NCI-H2196 (cell line): ENCODE measurements around the gene ZNF44.
"Not testable (repeated sequence)": the region's sequence is repeated elsewhere in the genome, so short reads cannot be mapped to it uniquely, and the experiment has no call there.

Source experiments
- DNase-seq: peaks from one replicate; lab custom pipeline; 2025; ENCODE audit not compliant: unreplicated experiment; lab: John Stamatoyannopoulos, UW

Gene ZNF44

DNA sequence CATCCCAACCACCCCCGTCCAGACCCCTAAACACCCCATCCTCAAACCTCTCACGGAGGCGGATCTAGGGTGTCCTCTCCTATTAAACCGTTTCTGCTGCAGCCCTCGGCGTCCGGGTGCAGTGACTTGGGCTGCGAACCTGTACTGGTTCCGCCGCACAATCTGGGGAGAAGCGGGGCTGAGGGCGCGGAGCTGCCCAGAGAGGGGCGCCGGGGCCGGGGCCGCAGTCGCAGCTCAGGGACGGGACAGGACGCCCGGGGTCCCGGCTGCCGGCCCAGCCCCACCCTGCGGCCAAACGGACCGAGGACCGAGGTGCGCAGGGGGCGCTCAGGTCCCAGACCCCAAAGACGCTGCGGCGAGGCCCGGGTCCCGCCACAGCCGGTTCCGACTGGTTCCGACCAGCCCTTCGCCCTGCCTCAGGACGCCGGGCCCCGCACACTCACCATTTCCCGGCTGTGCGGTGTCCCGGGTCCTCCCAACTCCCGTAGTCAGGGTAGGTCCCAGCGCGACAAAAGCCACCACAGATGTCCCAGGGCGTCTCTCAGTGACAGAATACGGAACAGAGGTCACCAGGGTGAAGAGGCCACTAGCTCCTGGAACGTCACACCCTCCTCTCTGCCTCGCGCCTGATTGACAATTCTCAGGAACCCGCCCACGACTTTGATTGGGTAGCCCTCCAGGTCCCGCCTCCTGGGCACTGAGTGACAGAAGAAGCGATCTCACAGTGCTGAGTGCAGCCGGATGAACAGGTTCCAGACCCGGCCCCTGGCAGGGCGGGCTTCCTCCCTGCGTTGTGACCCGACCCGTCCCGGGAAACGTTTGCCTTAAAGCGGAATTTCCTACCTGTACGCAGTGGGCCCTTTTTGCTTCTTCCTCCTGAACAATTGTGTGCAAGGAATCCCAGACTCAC is at the start of gene ZNF44:
Gene ZNF44, minus strand, starts transcription at position 635 of the 910 bp plus-strand sequence. Its CDS starts 189 bp downstream, at position 446.
- DNase-seq = peak; percentile 95

DNA sequence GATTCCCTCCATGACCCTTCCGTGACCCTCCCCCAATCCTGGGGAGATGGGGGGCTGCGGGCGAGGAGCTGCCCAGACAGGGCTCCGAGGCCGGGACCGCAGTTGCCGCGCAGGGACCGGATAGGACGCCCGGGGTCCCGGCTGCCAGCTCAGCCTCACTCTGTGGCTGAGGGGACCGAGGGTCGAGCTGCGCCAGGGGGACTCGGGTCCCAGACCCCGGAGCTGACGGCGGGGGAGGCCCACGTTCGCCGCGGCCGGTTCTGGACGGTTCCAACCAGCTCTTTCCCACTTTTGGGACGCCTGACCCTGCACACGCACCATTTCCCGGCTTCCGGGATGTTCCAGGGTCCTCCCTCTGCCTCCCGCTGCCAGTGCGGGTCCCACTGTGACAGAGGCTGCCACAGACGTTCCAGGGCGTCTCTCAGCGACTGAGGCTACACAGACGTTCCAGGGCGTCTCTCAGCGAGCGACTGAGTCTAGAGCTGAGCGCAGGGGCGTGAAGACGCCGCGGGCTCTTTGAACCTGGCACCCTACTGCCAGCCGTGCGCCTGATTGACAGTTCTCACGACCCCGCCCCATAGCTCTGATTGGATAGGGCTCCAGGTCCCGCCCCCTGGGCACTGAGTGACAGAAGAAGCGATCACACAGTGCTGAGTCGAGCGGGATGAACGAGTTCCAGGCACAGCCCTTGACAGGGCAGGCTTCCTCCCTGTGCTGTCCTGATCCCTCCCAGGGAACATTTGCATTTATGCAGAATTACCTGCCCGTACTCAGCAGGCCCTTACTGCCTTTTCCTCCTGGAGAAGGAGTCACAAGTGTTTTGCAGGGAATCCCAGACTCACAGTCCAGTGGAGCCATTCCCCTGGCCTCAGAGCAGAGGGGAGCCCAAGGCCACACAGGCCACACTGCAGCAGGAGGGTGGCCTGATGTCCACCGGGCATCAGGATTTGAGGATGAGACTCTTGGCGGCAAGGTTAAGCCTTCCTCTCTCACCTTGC is 38.8 kb upstream of the ZNF44 start, which contains the start of gene ZNF563:
Gene ZNF563, minus strand, starts transcription at position 472 of the 998 bp plus-strand sequence. Its CDS starts 151 bp downstream, at position 321.
- peak; percentile 85 for DNase-seq

DNA sequence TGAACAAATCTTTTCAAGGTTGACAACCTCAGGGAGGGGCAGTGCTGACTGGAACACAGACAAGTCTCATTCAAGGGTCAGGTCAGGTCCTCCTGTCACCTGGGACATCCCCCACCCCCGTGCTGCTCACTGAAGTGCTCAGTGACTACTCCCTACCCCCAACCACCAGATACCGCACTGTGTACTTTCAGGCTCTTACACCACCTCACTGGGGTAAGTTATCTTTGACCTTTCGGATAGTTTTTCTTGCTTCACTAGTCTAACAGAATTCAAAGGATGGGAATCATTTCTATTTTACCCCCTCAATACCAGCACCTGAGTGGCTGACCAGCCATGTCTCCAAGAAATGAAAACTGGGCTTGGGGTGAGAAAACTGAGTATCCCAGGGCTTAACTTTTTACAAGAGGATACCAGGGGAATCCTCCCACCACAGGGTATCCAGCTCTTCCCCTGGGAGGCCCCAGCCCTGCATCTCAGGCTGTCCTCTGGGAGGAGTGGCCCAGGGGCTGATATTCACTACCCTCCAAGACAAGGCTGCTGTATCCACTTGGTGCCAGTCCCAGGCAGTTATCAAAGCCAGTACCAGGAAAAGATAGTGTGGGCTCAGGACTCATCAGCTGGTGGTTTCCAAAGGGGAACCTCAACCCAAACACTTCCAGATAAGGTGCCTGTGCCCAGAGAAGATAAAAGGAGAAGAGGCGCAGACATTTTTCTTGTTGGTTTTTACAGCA is 36.7 kb upstream of the ZNF44 start:
- DNase-seq = no peak

DNA sequence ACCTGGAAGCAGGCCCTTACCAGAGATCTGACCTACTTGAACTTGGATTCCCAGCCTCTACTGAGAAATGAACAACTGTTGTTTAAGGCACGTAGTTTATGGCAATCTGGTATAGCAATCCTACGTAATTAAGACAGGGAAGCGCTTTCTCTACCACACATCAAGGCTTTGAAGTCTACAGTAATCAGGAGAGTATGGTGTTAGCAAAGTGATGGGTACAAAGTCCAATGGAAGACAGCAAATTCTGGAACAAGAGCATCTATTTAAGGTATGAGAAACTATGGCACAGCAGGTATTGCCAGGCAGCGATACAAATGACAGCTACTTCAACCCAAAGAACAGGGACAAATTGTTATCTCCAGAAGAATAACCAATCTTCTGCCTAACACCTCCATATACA is 35.7 kb upstream of the ZNF44 start:
- DNase-seq = no peak

DNA sequence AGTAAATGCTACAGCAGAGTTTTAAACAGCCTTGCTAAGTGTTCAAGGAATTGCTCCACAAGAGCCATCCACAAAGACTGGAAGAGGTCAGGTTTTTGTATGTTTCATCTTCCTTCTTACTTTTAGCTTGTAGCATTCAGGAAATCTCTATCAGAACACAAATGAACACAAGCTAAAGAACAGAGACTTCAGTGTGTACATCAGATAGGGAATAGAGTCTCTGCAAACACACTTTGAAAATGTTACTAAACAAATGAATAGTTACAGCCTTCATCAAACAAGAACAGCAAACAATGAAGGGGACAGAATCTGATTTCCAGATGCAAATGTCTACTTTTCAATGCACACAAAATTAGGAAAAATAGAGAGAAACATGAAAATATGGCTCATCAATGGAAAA is 31.0 kb upstream of the ZNF44 start:
- no peak for DNase-seq

DNA sequence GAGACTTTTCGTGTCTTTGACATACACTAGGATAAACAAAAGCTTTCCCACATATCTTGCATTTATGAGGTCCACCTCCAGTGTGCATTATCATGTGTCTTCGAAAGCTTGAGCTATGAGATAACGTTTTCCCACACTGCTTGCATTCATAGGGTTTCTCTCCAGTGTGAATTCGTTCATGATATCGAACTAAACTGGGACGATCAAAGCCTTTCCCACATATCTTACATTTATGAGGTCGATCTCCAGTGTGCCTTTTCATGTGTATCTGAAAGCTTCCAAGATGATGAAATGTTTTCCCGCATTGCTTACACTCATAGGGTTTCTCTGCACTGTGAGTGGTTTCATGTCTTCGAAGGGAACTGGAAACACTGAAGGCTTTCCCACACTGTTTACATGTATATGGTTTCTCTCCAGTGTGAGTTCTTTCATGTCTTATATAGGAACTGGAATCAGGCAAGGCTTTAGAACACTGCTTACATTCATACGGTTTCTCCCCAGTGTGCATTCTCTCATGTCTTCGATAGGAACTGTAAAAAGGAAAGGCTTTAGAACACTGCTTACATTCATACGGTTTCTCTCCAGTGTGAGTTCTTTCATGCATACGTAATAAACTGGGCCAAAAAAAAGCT is 24.2 kb upstream of the ZNF44 start:
- no peak for DNase-seq

DNA sequence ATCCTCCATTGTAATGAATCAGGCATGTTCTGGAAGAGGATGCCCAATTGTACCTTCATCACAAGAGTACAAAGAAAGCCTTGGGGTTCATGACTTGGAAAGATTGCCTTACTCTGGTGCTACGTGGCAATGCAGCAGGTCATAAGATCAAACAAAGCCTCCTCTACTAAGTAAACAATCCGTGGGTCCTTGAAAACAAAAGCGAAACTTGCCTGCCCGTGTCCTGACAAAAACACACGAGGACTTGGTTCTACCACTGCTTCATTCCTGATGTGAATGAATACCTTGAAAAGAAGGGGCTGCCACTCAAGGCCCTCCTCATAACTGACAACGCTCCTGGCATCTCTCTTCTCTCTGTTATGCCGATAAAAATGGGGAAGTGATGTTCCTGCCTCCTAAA is 19.9 kb upstream of the ZNF44 start:
- peak; percentile 2 for DNase-seq

DNA sequence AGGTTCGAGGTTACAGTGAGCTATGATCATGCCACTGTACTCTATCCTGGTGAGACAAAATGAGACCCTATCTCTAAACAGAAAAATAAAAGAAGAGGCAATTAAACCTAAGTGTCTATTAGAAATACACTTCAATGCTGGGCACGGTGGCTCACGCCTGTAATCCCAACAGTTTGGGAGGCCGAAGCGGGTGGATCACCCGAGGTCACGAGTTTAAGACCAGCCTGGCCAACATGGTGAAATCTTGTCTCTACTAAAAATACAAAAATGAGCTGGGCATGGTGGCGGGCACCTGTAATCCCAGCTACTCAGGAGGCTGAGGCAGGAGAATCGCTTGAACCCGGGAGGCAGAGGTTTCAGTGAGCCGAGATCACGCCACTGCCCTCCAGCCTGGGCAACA is 14.2 kb upstream of the ZNF44 start:
- DNase-seq = not testable (repeated sequence)

DNA sequence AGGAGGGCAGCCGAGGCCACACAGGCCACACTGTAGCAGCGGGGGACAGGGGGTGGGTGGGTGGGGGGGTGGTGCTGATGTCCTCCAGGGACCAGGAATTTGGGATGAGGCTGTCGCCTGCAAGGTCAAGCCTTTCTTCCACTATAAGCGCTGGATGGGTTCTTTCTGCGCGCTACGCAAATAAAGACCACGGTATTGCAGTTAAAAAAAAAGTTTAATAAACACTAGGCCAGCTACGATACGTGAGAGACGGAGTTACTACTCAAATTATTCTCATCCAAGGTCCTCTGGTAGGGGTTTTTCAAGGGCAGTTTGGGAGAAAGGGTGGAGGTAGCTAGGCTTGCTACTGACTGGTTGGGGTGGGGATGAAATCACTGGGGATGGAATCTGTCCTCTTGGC is 508 bp upstream of the ZNF44 start:
- no peak for DNase-seq

DNA sequence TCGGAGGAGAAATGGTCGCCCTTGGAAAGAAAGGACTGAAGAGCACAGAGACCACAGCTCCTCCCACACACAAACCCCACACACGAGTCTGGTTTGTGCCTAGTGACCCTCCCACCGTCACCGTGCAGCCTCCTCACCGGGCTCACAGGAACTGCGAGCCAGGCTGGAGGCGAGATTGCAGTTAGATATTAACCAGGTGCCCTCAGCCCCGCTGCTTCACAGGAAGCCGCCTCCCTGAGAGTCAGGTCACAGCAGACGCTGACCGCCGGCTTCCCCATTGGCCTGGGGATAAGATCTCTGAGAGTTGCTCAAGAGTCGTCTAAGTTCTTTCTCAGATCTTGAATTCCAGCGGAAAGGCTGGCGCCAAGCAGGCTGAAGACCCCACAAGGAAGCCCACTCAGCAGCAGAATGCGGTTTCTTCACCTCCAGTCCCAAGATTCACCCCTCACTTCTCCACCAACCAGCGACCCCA is 870 bp downstream of the ZNF44 start:
- peak; percentile 22 for DNase-seq

DNA sequence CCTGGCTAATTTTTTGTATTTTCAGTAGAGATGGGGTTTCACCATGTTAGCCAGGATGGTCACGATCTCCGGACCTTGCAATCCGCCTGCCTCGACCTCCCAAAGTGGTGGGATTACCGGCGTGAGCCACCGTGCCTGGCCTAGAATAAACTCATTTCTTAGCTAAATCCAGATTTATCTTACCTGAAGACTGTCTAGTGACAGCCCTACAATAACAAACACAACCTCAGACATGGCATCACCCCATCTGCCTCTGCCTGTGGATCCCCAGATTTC is 5.0 kb downstream of the ZNF44 start:
- DNase-seq = no peak

DNA sequence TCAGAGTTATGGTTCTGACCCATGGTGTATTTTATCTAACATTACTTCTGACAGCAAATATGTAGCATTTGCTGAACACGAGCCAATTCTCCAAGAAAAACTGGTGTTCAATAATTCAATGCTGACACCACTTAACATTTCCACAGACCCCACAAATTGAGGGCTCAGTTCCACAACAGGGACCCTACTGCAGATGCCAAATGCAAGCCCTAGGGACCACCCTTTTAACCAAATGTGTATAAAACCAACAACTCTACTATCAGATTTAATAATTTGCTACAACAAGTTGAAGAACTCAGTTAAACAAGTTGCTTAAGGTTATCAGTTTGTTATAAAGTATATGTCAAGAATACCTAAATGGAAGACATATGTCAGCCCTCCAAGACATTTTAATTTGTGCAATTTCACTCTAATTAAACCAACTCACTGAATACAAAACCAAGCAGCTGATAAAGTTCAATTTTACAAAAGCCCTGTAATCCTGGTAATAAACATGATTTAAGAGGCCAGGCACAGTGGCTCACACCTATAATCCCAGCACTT is 6.7 kb downstream of the ZNF44 start:
- DNase-seq = no peak

DNA sequence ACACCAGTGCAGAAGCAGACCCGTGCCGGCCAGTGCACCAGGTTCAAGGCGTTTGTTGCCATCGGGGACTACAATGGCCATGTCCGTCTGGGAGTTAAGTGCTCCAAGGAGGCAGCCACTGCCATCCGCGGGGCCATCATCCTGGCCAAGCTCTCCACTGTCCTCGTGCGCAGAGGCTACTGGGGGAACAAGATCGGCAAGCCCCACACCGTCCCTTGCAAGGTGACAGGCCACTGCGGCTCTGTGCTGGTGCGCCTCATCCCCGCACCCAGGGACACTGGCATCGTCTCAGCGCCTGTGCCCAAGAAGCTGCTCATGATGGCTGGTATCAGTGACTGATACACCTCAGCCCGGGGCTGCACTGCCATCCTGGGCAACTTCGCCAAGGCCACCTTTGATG is 10.1 kb downstream of the ZNF44 start:
- DNase-seq = no peak

DNA sequence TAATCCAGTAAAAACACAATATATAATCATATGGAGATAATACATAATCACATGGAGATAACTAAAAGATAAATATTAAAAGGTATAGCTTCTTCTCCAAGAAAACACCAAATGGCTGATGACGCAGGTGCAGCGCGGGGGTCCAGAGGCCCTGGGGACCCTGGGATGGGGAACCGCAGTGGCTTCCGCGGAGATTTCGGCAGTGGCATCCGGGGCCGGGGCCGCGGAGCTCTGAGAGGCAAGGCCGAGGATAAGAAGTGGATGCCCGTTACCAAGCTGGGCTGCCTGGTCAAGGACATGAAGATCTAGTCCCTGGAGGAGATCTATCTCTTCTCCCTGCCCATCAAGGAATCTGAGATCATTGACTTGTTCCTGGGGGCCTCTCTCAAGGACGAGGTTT is 10.5 kb downstream of the ZNF44 start:
- DNase-seq = no peak

DNA sequence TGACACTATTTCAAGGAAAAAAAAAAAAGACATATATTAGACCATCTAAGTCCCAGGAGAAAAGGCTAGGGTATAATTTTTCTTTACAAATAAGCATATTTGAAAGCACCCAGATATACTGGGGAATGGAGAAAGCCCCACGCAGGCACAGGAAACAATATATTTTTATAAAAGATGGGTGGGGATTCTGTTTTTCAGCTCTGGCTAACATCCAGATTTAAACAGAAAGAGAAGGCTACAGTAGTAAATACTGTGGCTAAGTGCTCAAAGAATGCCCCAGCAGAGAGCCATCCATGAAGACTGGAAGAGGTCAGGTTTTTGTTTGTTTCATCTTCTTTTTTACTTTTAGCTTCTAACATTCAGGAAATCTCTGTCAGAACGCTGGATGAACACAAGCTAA is 16.0 kb downstream of the ZNF44 start:
- no peak for DNase-seq

DNA sequence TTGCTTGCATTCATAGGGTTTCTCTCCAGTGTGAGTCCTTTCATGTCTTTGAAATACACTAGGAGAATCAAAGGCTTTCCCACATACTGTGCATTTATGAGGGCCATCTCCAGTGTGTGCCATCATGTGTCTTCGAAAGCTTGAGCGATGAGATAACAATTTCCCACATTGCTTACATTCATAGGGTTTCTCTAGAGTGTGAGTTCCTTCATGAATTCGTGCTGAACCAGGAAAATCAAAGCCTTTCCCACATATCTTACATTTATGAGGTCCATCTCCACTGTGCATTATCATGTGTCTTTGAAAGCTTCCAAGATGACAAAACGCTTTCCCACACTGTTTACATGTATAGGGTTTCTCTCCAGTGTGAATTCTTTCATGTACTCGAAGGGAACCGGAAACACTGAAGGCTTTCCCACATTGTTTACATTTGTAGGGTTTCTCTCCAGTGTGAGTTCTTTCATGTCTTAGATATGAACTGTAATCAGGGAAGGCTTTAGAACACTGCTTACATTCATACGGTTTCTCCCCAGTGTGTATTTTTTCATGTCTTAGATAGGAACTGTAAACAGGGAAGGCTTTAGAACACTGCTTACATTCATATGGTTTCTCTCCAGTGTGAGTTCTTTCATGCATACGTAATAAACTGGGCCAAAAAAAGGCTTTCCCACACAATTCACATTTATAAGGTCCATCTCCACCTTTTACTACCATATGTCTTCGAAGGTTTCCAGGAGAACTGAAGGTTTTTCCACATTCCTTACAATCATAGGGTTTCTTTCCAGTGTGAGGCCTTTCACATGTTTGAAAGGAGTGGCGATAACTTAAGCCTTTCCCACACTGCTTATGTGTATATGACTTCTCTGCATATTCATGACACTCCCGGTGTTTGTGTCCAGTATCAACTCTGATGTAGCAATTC is 21.4 kb downstream of the ZNF44 start:
- DNase-seq = no peak

DNA sequence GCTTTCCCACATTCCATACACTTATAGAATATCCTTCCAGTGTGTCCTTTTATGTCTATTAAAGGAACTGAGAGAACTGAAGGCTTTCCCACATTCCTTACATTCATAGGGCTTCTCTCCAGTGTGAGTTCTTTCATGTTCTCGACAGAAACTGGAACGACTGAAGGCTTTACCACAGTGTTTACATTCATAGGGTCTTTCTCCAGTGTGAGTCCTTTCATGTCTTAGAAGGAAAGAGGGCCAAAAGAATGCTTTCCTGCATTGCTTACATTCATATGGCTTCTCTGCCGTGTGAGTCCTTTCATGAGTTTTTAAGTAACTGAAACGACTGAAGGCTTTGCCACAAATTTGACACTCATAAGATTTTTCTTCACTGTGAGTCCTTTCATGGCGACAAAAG is 22.3 kb downstream of the ZNF44 start:
- DNase-seq = no peak

DNA sequence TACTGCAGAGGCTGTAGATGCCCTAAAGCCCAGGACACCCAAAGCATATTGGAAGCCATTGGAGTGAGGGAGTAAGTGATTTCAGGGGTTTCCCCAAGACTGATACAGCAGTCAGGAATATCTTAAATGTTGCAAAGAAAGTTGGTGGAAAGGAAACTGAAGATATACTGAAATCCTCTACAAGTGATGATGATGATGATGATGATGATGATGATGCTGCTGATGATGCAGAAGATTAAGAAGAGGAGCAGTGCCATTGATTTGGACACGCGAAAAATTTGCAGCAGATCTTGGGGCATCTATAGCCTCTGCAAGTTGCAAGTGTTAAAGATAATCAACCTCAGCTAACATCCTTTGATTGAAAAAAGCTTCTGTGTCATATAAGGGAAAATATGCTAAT is 23.8 kb downstream of the ZNF44 start:
- no peak for DNase-seq
